Lower leg skin (tissue), 4 donors: ENCODE results near the gene ZNF326. TPM values are rescaled to one million over a fixed set of nuclear protein-coding genes. Genes with fewer than 3 reads are reported as not detected.
A peak's percentile ranks its signal among the peaks of the same experiment; 100 is the strongest.

Experiments
- DNase-seq, 2 donors: peaks; one replicate each; pipeline ENCODE4 v3.0.0-alpha.2; 2019; ENCODE audit warnings: low spot score in 2 of 2
- H3K4me3 ChIP-seq: fragments of 200-600 bp; sonication (generic); 2 replicates; pipeline ENCODE4 v1.5.1; 2017; ENCODE audit warnings: mild to moderate bottlenecking, low read depth; ENCODE audit not compliant: poor library complexity, severe bottlenecking
- CTCF ChIP-seq, 3 donors: fragments of 450-650 bp; IDR thresholded peaks; one replicate each; pipeline ENCODE4 v1.5.1; 2016; ENCODE audit warnings: antibody characterized with exemption in 3 of 3, mild to moderate bottlenecking in 3 of 3, moderate library complexity in 2 of 3
- POLR2A ChIP-seq, 2 donors: fragments of 450-650 bp; IDR thresholded peaks; one replicate each; pipeline ENCODE4 v1.6.1; 2016 to 2017; ENCODE audit warnings: antibody characterized with exemption in 2 of 2, mild to moderate bottlenecking in 1 of 2, moderate library complexity in 1 of 2
- WGBS, 2 donors: methylation state at CpG; one replicate each; pipeline ENCODE4 v1.1.5; 2018; 5-methylcytosine and 5-hydroxymethylcytosine counted together
- intact Hi-C: fragments of 100-400 bp; cut with DNase I; formaldehyde crosslinking; loops from one replicate; pipeline ENCODE4 v1.15.0; 2023; ENCODE audit warnings: low total_unique reads
- total RNA-seq, 4 donors: library from RNA; depleted of rRNA; stranded (reverse); fragments of >200 nt; gene quantifications; one replicate each; pipeline ENCODE4 v1.1.0, GENCODE V29; 2016

ZNF326 gene
- total RNA-seq, 4 donors from 2014 or later, result 5.0 to 14.8 (median 9.1) TPM

DNA sequence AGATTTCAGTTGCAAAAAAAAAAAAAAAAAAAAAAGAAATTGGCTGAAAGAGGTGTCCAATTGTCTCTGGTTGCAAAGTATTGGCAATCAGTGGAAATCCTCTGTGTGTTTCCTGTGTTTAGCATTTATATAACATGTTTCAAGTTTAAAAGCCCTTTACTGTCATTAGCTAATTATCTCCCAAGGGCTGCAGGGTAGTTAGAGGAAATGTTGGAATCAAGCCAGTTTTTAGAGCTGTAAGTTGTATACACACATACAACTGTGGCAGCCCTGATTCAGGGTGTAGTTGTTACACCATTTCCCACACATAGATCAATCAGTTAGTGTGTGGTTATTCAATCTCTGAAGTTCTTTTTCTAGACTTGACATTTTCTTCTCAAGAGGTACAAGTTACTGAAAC is 8.9 kb upstream of the ZNF326 start:
- H3K4me3 ChIP-seq, result no peak overlapping the region
- no peak for TF ChIP-seq POLR2A (IDR thresholded peaks at IDR 0.05)
- no peak for TF ChIP-seq CTCF (IDR thresholded peaks at IDR 0.05)
- DNase-seq, result no peak
- intact Hi-C loops, result no loop called here

DNA sequence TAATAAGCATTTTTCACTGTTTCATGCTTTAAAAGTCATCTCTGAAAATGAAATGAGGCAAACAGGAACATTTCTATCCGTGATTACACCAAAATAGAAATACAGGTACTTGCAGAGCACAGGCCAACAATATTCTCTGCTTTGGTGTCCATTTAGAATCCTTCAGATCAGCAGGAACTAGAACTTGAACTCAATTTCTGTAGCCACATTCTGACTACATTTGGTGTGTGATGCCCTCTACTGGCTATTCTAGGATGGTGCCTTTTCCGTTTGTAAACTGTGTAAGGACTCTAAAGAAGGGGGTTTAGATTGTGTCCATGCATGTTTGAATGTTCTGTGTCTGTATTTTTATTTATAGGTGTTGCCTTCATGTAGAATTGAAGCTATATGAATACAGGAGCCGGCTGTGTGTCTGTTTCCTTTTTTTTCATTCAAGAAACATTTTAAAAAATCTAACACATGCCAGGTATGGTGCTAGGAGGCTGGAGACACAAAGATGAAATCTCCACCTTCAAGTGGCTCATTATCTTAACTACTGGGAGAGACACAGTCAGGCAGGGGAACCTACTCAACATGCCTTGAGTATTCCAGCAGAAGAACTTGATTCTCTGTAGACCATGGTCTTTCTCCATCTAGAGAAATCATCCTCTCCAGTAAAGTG is 7.6 kb upstream of the ZNF326 start:
- intact Hi-C loops, result no loop called here
- WGBS, 2 donors, result 1 to 2% methylated on average over 3 of the region's 3 CpGs
- TF ChIP-seq CTCF (IDR thresholded peaks at IDR 0.05), result peak in 1 of 3 donors; percentile 35
- no peak for TF ChIP-seq POLR2A (IDR thresholded peaks at IDR 0.05)
- H3K4me3 ChIP-seq, result no peak overlapping the region
- DNase-seq, result peak in 1 of 2 donors; percentile 68

- no peak overlapping the region for H3K4me3 ChIP-seq
- no peak for TF ChIP-seq POLR2A (IDR thresholded peaks at IDR 0.05)
- no peak for TF ChIP-seq CTCF (IDR thresholded peaks at IDR 0.05)
- 92 to 94% methylated on average over 23 of the region's 23 CpGs for WGBS, 2 donors
- intact Hi-C loops, result no loop called here
- DNase-seq, result no peak
These were observed 5.8 kb upstream of the ZNF326 start for GRCh38 chr1:89989099-89989498.

DNA sequence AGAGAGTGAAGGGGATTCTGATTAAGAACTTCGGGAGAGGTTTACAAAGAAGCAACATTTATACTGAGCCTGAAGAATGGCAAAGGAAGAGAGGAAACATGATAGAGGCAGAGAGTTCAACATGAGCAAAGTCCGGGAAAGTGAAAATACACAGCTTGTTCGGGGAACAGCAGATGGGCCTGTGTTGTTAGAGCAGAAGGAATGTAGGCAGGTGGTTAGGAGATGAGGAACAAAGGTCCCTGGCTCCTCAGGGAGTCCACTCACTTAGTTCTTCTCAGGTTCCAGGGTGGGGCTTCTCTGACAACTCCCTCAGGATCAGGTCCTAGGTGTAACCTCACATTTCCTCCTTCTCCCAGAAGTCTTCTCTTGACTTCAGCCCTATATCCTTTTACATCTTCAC is 5.1 kb upstream of the ZNF326 start:
- 79 to 82% methylated on average over 3 of the region's 3 CpGs for WGBS, 2 donors
- intact Hi-C loops, result no loop called here
- no peak for DNase-seq
- H3K4me3 ChIP-seq, result no peak overlapping the region
- no peak for TF ChIP-seq CTCF (IDR thresholded peaks at IDR 0.05)
- no peak for TF ChIP-seq POLR2A (IDR thresholded peaks at IDR 0.05)

- no peak for DNase-seq
- intact Hi-C loops, result no loop called here
- H3K4me3 ChIP-seq, result no peak overlapping the region
- 43 to 52% methylated on average over 8 of the region's 8 CpGs for WGBS, 2 donors
- TF ChIP-seq CTCF (IDR thresholded peaks at IDR 0.05) (no peak), POLR2A (IDR thresholded peaks at IDR 0.05) (no peak)
These were observed 3.7 kb upstream of the ZNF326 start for GRCh38 chr1:89990976-89991831.
